ENCODE results near the gene KAT6B.

DNA sequence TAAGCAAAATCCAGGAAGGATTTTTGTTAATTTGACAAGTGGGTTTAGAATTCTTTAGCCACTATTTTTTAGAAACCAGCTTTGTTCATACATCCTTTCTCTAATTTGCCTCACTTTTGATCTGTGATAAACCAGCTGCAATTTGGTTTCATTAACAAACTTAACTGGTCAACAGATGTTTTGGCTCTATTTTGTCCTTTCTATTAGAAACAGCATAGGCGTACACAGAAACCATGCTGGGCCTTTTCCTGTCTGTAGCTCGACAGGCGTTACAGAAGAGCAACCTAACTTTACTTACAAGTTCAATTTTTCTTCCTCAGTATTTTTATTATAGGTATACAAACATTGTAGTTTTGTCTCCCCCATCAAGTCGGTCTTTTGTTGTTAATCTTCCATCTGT, 28.2 kb downstream of the KAT6B start:
- TF ChIP-seq, protein P1, sequence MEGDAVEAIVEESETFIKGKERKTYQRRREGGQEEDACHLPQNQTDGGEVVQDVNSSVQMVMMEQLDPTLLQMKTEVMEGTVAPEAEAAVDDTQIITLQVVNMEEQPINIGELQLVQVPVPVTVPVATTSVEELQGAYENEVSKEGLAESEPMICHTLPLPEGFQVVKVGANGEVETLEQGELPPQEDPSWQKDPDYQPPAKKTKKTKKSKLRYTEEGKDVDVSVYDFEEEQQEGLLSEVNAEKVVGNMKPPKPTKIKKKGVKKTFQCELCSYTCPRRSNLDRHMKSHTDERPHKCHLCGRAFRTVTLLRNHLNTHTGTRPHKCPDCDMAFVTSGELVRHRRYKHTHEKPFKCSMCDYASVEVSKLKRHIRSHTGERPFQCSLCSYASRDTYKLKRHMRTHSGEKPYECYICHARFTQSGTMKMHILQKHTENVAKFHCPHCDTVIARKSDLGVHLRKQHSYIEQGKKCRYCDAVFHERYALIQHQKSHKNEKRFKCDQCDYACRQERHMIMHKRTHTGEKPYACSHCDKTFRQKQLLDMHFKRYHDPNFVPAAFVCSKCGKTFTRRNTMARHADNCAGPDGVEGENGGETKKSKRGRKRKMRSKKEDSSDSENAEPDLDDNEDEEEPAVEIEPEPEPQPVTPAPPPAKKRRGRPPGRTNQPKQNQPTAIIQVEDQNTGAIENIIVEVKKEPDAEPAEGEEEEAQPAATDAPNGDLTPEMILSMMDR (IDR thresholded peaks at IDR 0.05; ENCODE audit: poor library complexity, severe bottlenecking): no peak
- TF ChIP-seq, protein P2, sequence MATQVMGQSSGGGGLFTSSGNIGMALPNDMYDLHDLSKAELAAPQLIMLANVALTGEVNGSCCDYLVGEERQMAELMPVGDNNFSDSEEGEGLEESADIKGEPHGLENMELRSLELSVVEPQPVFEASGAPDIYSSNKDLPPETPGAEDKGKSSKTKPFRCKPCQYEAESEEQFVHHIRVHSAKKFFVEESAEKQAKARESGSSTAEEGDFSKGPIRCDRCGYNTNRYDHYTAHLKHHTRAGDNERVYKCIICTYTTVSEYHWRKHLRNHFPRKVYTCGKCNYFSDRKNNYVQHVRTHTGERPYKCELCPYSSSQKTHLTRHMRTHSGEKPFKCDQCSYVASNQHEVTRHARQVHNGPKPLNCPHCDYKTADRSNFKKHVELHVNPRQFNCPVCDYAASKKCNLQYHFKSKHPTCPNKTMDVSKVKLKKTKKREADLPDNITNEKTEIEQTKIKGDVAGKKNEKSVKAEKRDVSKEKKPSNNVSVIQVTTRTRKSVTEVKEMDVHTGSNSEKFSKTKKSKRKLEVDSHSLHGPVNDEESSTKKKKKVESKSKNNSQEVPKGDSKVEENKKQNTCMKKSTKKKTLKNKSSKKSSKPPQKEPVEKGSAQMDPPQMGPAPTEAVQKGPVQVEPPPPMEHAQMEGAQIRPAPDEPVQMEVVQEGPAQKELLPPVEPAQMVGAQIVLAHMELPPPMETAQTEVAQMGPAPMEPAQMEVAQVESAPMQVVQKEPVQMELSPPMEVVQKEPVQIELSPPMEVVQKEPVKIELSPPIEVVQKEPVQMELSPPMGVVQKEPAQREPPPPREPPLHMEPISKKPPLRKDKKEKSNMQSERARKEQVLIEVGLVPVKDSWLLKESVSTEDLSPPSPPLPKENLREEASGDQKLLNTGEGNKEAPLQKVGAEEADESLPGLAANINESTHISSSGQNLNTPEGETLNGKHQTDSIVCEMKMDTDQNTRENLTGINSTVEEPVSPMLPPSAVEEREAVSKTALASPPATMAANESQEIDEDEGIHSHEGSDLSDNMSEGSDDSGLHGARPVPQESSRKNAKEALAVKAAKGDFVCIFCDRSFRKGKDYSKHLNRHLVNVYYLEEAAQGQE (IDR thresholded peaks at IDR 0.05; ENCODE audit: borderline replicate concordance): no peak
- no peak for TF ChIP-seq POLR2AphosphoS5 (IDR thresholded peaks at IDR 0.05)
